Endothelial cell of umbilical vein (primary cell): ENCODE data around the gene HOXA4. TPM values are rescaled to one million over a fixed set of nuclear protein-coding genes. Genes with fewer than 3 reads are reported as not detected.

Source experiments
- BruUV-seq: library from RNA; stranded (reverse); fragments of 400-500 nt; replicated peaks from 2 replicates; lab custom pipeline; 2021; lab: Mats Ljungman, UMichigan
- CTCF ChIA-PET: fragments of 300-600, 350-600 bp; sonication (Branson Sonifier 250); formaldehyde crosslinking; loops from one replicate; lab custom pipeline; 2021; ENCODE audit warnings: antibody characterized with exemption, inconsistent platforms; lab: Charles Lee
- POLR2A ChIA-PET: fragments of 300-600, 350-600 bp; sonication (Branson Sonifier 250); formaldehyde crosslinking; loops from one replicate; lab custom pipeline; 2021; ENCODE audit warnings: antibody characterized with exemption, inconsistent platforms; lab: Charles Lee
- DNase-seq: peaks from one replicate; pipeline ENCODE4 v3.0.0-alpha.2; 2011; ENCODE audit warnings: low read depth, low spot score
- FAIRE-seq: peaks from 2 replicates; lab custom pipeline; 2011; peaks lifted over from hg19 to GRCh38; lab: Jason Lieb, UNC
- H2AFZ ChIP-seq: 2 replicates; pipeline ENCODE4 v1.6.0; 2012; ENCODE audit warnings: low read depth, low read length, control low read depth, inconsistent platforms
- H3K27ac ChIP-seq: 2 replicates; pipeline ENCODE4 v1.5.1; 2011; ENCODE audit warnings: low read depth, mild to moderate bottlenecking, control low read depth, low read length, moderate library complexity; ENCODE audit not compliant: insufficient read depth
- H3K27me3 ChIP-seq, 2 experiments: 2 replicates each; pipeline versions ENCODE4 v1.6.0 to v1.6.1; 2011; ENCODE audit warnings: low read length in 2 of 2, mixed read lengths in 1 of 2; ENCODE audit not compliant: control insufficient read depth in 2 of 2, insufficient read depth in 2 of 2
- H3K36me3 ChIP-seq, 2 experiments: 2 replicates in 1 of 2; 3 replicates in 1 of 2; pipeline ENCODE4 v1.5.1; 2011; ENCODE audit warnings: low read length in 2 of 2, mild to moderate bottlenecking in 1 of 2, moderate library complexity in 1 of 2; ENCODE audit not compliant: control insufficient read depth in 2 of 2, insufficient read depth in 2 of 2; ENCODE audit errors: extremely low read depth in 1 of 2
- H3K4me1 ChIP-seq: 3 replicates; pipeline ENCODE4 v1.5.1; 2011; ENCODE audit warnings: mild to moderate bottlenecking, low read length; ENCODE audit not compliant: control insufficient read depth, insufficient read depth; ENCODE audit errors: extremely low read depth
- H3K4me2 ChIP-seq: 2 replicates; pipeline ENCODE4 v1.6.1; 2011; ENCODE audit warnings: low read length, control low read depth, mixed read lengths; ENCODE audit not compliant: insufficient read depth
- H3K4me3 ChIP-seq, 3 experiments: fragments of 200-600 bp in 1 of 3; sonication (generic), shearing (Covaris generic) in 1 of 3; replicated peaks in 1 of 3; 2 replicates each; pipeline ENCODE4 v1.5.1; 2011 to 2016; ENCODE audit warnings: control low read depth in 3 of 3, low read length in 3 of 3, mild to moderate bottlenecking in 2 of 3, inconsistent platforms in 1 of 3, low read depth in 1 of 3, moderate library complexity in 1 of 3; ENCODE audit not compliant: insufficient read depth in 1 of 3
- H3K79me2 ChIP-seq: 2 replicates; pipeline ENCODE4 v1.6.0; 2012; ENCODE audit warnings: low read length, inconsistent platforms; ENCODE audit not compliant: control insufficient read depth, insufficient read depth
- H3K9ac ChIP-seq: replicated peaks from 2 replicates; pipeline ENCODE3; 2011; ENCODE audit warnings: low read length, control low read depth; ENCODE audit not compliant: insufficient read depth; ENCODE audit errors: extremely low read depth
- H3K9me1 ChIP-seq: replicated peaks from 3 replicates; pipeline ENCODE4 v1.6.0; 2011; ENCODE audit warnings: mild to moderate bottlenecking, low read length; ENCODE audit not compliant: control insufficient read depth, insufficient read depth; ENCODE audit errors: extremely low read depth
- H3K9me3 ChIP-seq: replicated peaks from 2 replicates; pipeline ENCODE4 v1.5.1; 2012; ENCODE audit warnings: low read length, inconsistent platforms; ENCODE audit not compliant: control insufficient read depth, insufficient read depth
- H4K20me1 ChIP-seq: replicated peaks from 2 replicates; pipeline ENCODE3; 2011; ENCODE audit warnings: mild to moderate bottlenecking, low read length; ENCODE audit not compliant: control insufficient read depth, insufficient read depth; ENCODE audit errors: extremely low read depth
- CTCF ChIP-seq, 2 donors: IDR thresholded peaks; 1 replicate in 1 of 2; 2 replicates in 1 of 2; pipeline ENCODE4 v1.5.1; 2011; ENCODE audit warnings: low read length in 2 of 2, mild to moderate bottlenecking in 2 of 2, moderate library complexity in 2 of 2, control low read depth in 1 of 2, inconsistent platforms in 1 of 2, low read depth in 1 of 2; ENCODE audit not compliant: insufficient read depth in 1 of 2; ENCODE audit errors: extremely low read depth in 1 of 2
- EZH2 ChIP-seq: IDR thresholded peaks from 2 replicates; pipeline ENCODE4 v1.6.1; 2012; ENCODE audit warnings: borderline replicate concordance, low read depth, mild to moderate bottlenecking, moderate library complexity, low read length, inconsistent platforms; ENCODE audit not compliant: severe bottlenecking
- FOS ChIP-seq: IDR thresholded peaks from 2 replicates; pipeline ENCODE4 v1.6.1; 2011; ENCODE audit warnings: mild to moderate bottlenecking, low read length, moderate library complexity, borderline replicate concordance; ENCODE audit not compliant: insufficient read depth
- GATA2 ChIP-seq: IDR thresholded peaks from 2 replicates; pipeline ENCODE4 v1.7.0; 2011; ENCODE audit warnings: low read depth, mild to moderate bottlenecking, moderate library complexity, mixed read lengths, low read length; ENCODE audit not compliant: insufficient read length, insufficient read depth
- JUN ChIP-seq: IDR thresholded peaks from 2 replicates; pipeline ENCODE4 v1.6.1; 2011; ENCODE audit warnings: borderline replicate concordance, low read depth; ENCODE audit not compliant: insufficient read length, insufficient read depth
- MYC ChIP-seq: IDR thresholded peaks from one replicate; pipeline ENCODE4 v1.6.1; 2011; ENCODE audit warnings: mild to moderate bottlenecking, low read depth, low read length
- POLR2A ChIP-seq: IDR thresholded peaks from 2 replicates; pipeline ENCODE4 v1.6.1; 2012; ENCODE audit warnings: low read depth, mild to moderate bottlenecking, control low read depth, low read length
- POLR2AphosphoS5 ChIP-seq: IDR thresholded peaks from 2 replicates; pipeline ENCODE4 v1.6.1; 2012; ENCODE audit warnings: low read depth, mild to moderate bottlenecking, control low read depth, low read length, moderate library complexity; ENCODE audit not compliant: insufficient read depth
- dilution Hi-C: fragments of 300-500 bp; cut with MboI; formaldehyde crosslinking; loops from one replicate; pipeline ENCODE4 v1.15.0; 2019; ENCODE audit warnings: low sequenced_read_pairs; ENCODE audit not compliant: extremely low pct_ligation_motif_present
- intact Hi-C: fragments of 100-400 bp; cut with micrococcal nuclease; formaldehyde crosslinking; loops from one replicate; pipeline ENCODE4 v1.10.0; 2022
- polyA plus RNA-seq, 4 experiments: library from polyadenylated mRNA; depleted of rRNA in 3 of 4; stranded (reverse) in 3 of 4; unstranded in 1 of 4; fragments of >200 nt; gene quantifications; 2 replicates each; pipeline versions ENCODE4 v1.2.1 to v1.2.3, GENCODE V29; 2011 to 2012; ENCODE audit warnings: missing spikeins in 1 of 4
- total RNA-seq: library from RNA; stranded (reverse); gene quantifications from 2 replicates; pipeline ENCODE4 v1.2.3, GENCODE V29; 2021
- TF ChIP-seq, protein P1 (sequence below): IDR thresholded peaks from 2 replicates; pipeline ENCODE4 v1.6.1; 2011; ENCODE audit not compliant: insufficient read depth, insufficient read length

Gene HOXA4
- total and polyA plus RNA-seq, 2 donors (not counting 3 experiments of a cell fraction or from before 2014, with no cell fraction given): 4.9 to 8.1 TPM

DNA sequence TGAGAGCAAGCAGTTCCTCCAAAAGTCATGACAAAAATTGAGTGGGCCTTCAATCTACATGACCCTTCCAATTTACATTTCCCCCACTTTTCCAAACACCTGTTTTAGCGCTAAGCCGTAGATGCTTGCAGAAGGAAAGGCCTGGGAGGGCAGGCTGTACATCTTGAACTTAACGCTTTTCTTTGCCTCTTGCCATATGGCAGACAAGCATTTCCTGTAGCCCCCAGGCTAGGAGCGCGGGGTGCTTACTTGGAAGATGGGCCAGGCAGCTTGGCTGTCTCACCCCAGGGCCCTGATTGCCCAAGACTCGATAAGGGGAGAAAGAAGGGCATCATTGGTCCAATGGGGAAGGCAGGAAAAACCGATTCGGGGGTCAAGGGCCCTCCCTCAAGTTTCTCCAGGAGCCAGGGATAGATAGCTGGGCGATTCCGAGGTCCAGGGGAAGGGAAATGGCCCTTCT lies 41.8 kb upstream of the HOXA4 start:
- FAIRE-seq: no peak
- H3K4me3 ChIP-seq: peak overlapping the region; percentile 35 to 88 (median 59)
- peak overlapping the region; percentile 91 for H3K9ac ChIP-seq
- no TSS peak for BruUV-seq
- intact Hi-C loops: no loop called here
- peaks cover 100% of the 10 kb centered on the region for H3K79me2 ChIP-seq
- H3K27me3 ChIP-seq: no peaks in the 10 kb centered on the region
- peak; percentile 69 for DNase-seq
- peak overlapping the region; percentile 98 for H3K4me2 ChIP-seq
- ChIA-PET POLR2A (interaction anchor here (1.2 to 1.6 kb wide), 2 partner anchors 10 to 20 kb away, joined by 3 to 4 read pairs; partner anchors contain the start of gene HOXA3), CTCF (interaction anchor here (1.2 to 8.0 kb wide), 9 partner anchors 6 to 24 kb away, joined by 4 to 86 read pairs (median 8); partner anchors contain the start of genes HOXA11, HOXA3 and HOXA7)
- no peaks in the 10 kb centered on the region for H3K9me3 ChIP-seq
- no peaks in the 10 kb centered on the region for H4K20me1 ChIP-seq
- H2AFZ ChIP-seq: no peak overlapping the region
- TF ChIP-seq JUN (no peak), GATA2 (no peak), MYC (no peak), POLR2AphosphoS5 (no peak), CTCF (IDR thresholded peaks at IDR 0.05; ENCODE audit: extremely low read depth in 1 of 2, insufficient read depth in 1 of 2, low read depth in 1 of 2, low read length in 2 of 2) (no peak), EZH2 (no peak), FOS (no peak), POLR2A (no peak)
- TF ChIP-seq, protein P1, sequence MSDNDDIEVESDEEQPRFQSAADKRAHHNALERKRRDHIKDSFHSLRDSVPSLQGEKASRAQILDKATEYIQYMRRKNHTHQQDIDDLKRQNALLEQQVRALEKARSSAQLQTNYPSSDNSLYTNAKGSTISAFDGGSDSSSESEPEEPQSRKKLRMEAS: no peak
- dilution Hi-C loops: loop anchor here (25.0 kb wide), 1 partner anchor 985 kb away; no protein-coding TSS in a partner anchor
- no peaks in the 10 kb centered on the region for H3K36me3 ChIP-seq
- peak overlapping the region; percentile 96 for H3K27ac ChIP-seq
- H3K9me1 ChIP-seq: no peaks in the 10 kb centered on the region
- H3K4me1 ChIP-seq: peaks cover 58% of the 10 kb centered on the region
